Heart left ventricle (tissue), 16 donors: ENCODE measurements around the gene FBXO31. TPM values are rescaled to one million over a fixed set of nuclear protein-coding genes. Genes with fewer than 3 reads are reported as not detected.

Experiments used
- ATAC-seq, 4 donors: fragments of 200-7000 bp; cut with Tn5 transposase; one replicate each; pipeline ENCODE4 v1.9.1; 2020 to 2022; ENCODE audit warnings: moderate library complexity in 4 of 4, mild to moderate bottlenecking in 3 of 4, moderate number of reproducible peaks in 1 of 4
- DNase-seq, 5 donors: peaks; one replicate each; pipeline ENCODE4 v3.0.0-alpha.2; 2020
- H3K27ac ChIP-seq, 12 donors: fragments of 200-600 bp; sonication (generic) in 4 of 12; one replicate each; pipeline versions ENCODE4 v1.5.0 to v1.8.0; 2016 to 2022; ENCODE audit warnings: mild to moderate bottlenecking in 2 of 12
- H3K27me3 ChIP-seq, 9 donors: fragments of 200-600 bp; sonication (generic) in 2 of 9; one replicate each; pipeline versions ENCODE4 v1.5.1 to v1.8.0; 2016 to 2022; ENCODE audit warnings: mild to moderate bottlenecking in 3 of 9
- H3K36me3 ChIP-seq, 9 donors: fragments of 200-600 bp; sonication (generic) in 2 of 9; one replicate each; pipeline versions ENCODE4 v1.5.0 to v1.8.0; 2018 to 2022; ENCODE audit warnings: mild to moderate bottlenecking in 2 of 9
- H3K4me1 ChIP-seq, 12 donors: fragments of 200-600 bp; sonication (generic) in 4 of 12; one replicate each; pipeline versions ENCODE4 v1.5.0 to v1.8.0; 2016 to 2022; ENCODE audit warnings: mild to moderate bottlenecking in 3 of 12
- H3K4me3 ChIP-seq, 12 donors: fragments of 200-600 bp; sonication (generic) in 4 of 12; one replicate each; pipeline versions ENCODE4 v1.5.0 to v1.8.0; 2017 to 2022; ENCODE audit warnings: mild to moderate bottlenecking in 9 of 12, moderate library complexity in 4 of 12
- H3K9me3 ChIP-seq, 12 donors: fragments of 200-600 bp; sonication (generic) in 4 of 12; one replicate each; pipeline versions ENCODE4 v1.5.0 to v1.8.0; 2016 to 2022; ENCODE audit warnings: mild to moderate bottlenecking in 1 of 12
- CTCF ChIP-seq, 12 donors: fragments of 200-600 bp; sonication (generic) in 4 of 12; IDR thresholded peaks; one replicate each; pipeline versions ENCODE4 v1.5.0 to v1.8.0; 2018 to 2022; ENCODE audit warnings: antibody characterized with exemption in 12 of 12, mild to moderate bottlenecking in 5 of 12
- POLR2A ChIP-seq, 2 donors: fragments of 450-650 bp; IDR thresholded peaks; one replicate each; pipeline ENCODE4 v1.6.1; 2017; ENCODE audit warnings: antibody characterized with exemption in 2 of 2, mild to moderate bottlenecking in 2 of 2, moderate library complexity in 2 of 2
- WGBS, 4 donors: extraction: QIAGEN DNeasy Blood & Tissue Kit in 2 of 4; methylation state at CpG; one replicate each; pipeline versions ENCODE4 v1.1.5 to v1.1.7; 2013 to 2018; 5-methylcytosine and 5-hydroxymethylcytosine counted together
- intact Hi-C, 10 donors: fragments of 100-400 bp; cut with DNase I; formaldehyde crosslinking; loops; one replicate each; pipeline versions ENCODE4 v1.11.1 to v1.14.2; 2022
- polyA plus RNA-seq, 2 donors: library from polyadenylated mRNA; stranded (reverse); fragments of 200-250 nt; gene quantifications; one replicate each; pipeline ENCODE4 v1.2.3, GENCODE V29; 2013
- total RNA-seq, 9 donors: library from RNA; depleted of rRNA in 2 of 9; stranded (reverse); fragments of >200 nt in 2 of 9; fragmentation: NEBNext Ultra II Directional in 3 of 9; extraction: Animal tissue kit (Norgen Biotek cat#: 25700) in 3 of 9; gene quantifications; one replicate each; pipeline versions ENCODE4 v1.1.0 to v1.2.4, GENCODE V29; 2016 to 2023
- donor health status: ischemic (EF 13 %, LVEDD 7.1; RV severe dilation, severe dysfunction).
- donor health status: healthy with polysubstance abuse.
- donor health status: DM: no; HTN: yes; CAD: no.
- donor health status: DM: no; HTN: no; CAD: no.
- donor health status: ischemic (EF 25% LVEDD 6.9; RV normal size, moderate dysfunction).
- donor health status: ischemic (EF 25% LVEDD 5.7; RV mildly dilated, moderate dysfunction).
- donor health status: healthy.
- donor health status: DM: yes; HTN: yes; CAD: no.
- donor health status: ischemic (EF 35%, LVEDD 5.7; RV mildly dilated, moderate dysfunction).
- donor health status: nonischemic (EF 11% LVEDD 7.7; RV severe dilation, severe dysfunction).
- donor health status: DM: yes; HTN: yes; CAD: no.
- donor health status: PGD.
- donor health status: ischemic (EF 29% LVEDD 5.4; RV normal size, mild dysfunction).
- donor health status: nonischemic (EF 23%, LVEDD 6.1; RV moderate dilation, normal function).

FBXO31 gene
- total and polyA plus RNA-seq, 11 donors: 20.0 to 130 (median 63.1) TPM

DNA sequence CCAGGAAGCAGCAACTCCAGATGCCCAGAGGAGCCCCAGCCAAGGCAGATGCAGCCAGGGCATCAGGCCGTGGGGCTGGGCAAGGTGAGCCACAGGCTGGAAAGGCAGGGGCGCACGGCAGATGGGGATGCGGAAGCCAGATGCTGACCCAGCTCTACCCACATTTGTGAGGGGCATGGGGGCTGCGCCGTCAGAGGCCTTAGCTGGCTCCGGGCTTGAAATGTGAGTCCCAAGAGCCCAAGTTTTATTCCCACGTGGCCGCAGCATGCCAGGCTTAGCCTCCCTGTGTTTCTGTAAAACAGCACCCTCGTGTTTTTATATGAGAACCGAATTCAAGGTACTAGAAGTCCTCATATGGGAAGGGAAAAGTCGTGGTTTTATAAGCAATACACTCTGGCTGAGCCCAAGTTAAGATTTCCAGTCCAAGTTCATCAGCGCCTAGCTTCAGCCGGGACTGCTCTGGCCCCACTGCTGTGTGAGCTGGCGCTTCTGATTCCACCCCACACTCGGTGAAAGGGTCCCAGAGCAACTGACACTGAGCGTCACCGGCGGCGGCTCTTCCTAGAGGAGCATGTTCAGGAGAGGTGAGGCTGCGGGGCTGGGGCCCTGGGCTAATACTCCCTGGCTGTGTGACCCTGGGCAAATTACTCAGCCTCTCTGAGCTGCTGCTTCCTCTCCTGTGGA lies 59.7 kb downstream of the FBXO31 start:
- Histone ChIP-seq H3K4me3 (no peak overlapping the region), H3K27me3 (no peaks in the 10 kb centered on the region), H3K9me3 (no peaks in the 10 kb centered on the region), H3K4me1 (peaks cover 0 to 25% (median 6%) of the 10 kb centered on the region in 12 donors), H3K36me3 (peaks cover 0 to 17% (median 8%) of the 10 kb centered on the region in 9 donors), H3K27ac (no peak overlapping the region)
- DNase-seq (peak in 2 of 5 donors; percentile 16 to 53), ATAC-seq (no peak)
- WGBS, 4 donors: 87 to 91% (median 90%) methylated on average over 15 to 21 of the region's 21 CpGs
- intact Hi-C loops: loop anchor here in 6 of 10 donors (2.0 to 10.0 kb wide), 5 partner anchors 58 to 311 kb away; partner anchors contain the start of gene FBXO31 (in 3 of the 6)
- no peak for TF ChIP-seq CTCF (IDR thresholded peaks at IDR 0.05)
- TF ChIP-seq POLR2A (IDR thresholded peaks at IDR 0.05): no peak

DNA sequence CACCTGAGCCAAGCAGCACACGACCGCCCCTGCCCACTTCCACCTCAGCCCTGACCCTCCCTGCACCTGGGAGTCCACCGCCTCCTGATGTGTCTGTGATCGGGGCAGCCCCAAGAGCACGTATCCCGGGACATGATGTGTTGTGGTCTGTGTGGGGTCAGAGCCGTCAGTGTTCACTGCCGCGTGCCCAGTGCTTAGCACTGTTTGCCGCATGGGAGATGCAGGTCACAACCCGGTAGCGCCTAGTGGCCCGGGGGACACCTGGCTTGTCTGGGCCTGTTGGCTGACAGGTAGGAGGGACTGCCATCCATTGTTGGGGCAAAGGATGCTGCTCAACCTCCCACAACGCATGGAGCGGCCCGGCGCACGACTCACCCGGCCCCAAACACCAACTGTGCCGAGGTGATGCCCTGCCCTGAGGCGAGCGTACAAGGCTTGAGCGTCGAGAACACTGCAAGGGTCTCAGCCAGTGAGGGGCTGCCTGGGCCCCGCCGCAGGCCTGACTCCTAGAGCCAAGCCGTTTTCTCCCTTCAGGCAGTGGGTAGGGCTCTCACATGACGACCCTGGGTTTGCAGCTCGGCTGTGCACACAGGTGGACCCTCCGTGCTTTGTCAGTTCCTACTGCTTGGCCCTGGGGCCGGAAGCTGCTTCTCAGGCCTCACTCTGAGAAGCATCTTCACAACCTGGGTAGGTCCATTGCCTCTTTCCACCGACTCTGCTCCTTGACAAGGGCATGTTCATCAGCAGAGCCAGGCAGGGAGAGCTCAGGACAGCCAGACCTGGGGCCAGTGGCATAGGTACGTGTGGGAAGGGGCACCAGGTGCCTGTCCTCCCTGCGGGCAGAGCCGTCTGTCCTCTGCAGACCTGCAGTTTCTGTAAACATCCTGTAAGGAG lies 60.5 kb downstream of the FBXO31 start:
- peaks cover 0 to 30% (median 11%) of the 10 kb centered on the region in 12 donors for H3K4me1 ChIP-seq
- ATAC-seq: no peak
- peaks cover 0 to 9% (median under 1%) of the 10 kb centered on the region in 9 donors for H3K36me3 ChIP-seq
- peak in 2 of 5 donors; percentile 12 to 52 for DNase-seq
- TF ChIP-seq POLR2A (IDR thresholded peaks at IDR 0.05): no peak
- no peak for TF ChIP-seq CTCF (IDR thresholded peaks at IDR 0.05)
- no peak overlapping the region for H3K27ac ChIP-seq
- H3K27me3 ChIP-seq: no peaks in the 10 kb centered on the region
- WGBS, 4 donors: 91 to 93% (median 91%) methylated on average over 16 to 35 of the region's 35 CpGs
- H3K9me3 ChIP-seq: no peaks in the 10 kb centered on the region
- no peak overlapping the region for H3K4me3 ChIP-seq
- intact Hi-C loops: loop anchor here in 5 of 10 donors (5.0 to 10.0 kb wide), 4 partner anchors 59 to 312 kb away; partner anchors contain the start of gene FBXO31 (in 2 of the 5)

- no peaks in the 10 kb centered on the region for H3K9me3 ChIP-seq
- H3K27me3 ChIP-seq: no peaks in the 10 kb centered on the region
- 89 to 96% (median 93%) methylated on average over 7 to 9 of the region's 9 CpGs for WGBS, 4 donors
- H3K36me3 ChIP-seq: peaks cover 0 to 2% (median 0%) of the 10 kb centered on the region in 9 donors
- no peak overlapping the region for H3K27ac ChIP-seq
- no peak overlapping the region for H3K4me3 ChIP-seq
- intact Hi-C loops: loop anchor here in 5 of 10 donors (5.0 to 10.0 kb wide), 4 partner anchors 60 to 312 kb away; partner anchors contain the start of gene FBXO31 (in 2 of the 5)
- no peak for ATAC-seq
- TF ChIP-seq CTCF (IDR thresholded peaks at IDR 0.05) (no peak), POLR2A (IDR thresholded peaks at IDR 0.05) (no peak)
- peak in 1 of 5 donors; percentile 47 for DNase-seq
- H3K4me1 ChIP-seq: peaks cover 0 to 29% (median 14%) of the 10 kb centered on the region in 12 donors
These were observed 61.2 kb downstream of the FBXO31 start for GRCh38 chr16:87322360-87322759.
